GM18909 (cell line): ENCODE data around the gene AQP12B.
"Not testable (repeated sequence)": the region's sequence is repeated elsewhere in the genome, so short reads cannot be mapped to it uniquely, and the experiment has no call there.

Experiments
- ATAC-seq: cut with Tn5 transposase; IDR thresholded peaks from one replicate; pipeline ENCODE4 v1.9.1; 2021; ENCODE audit warnings: mild to moderate bottlenecking; ENCODE audit not compliant: unreplicated experiment, poor library complexity

AQP12B gene

GRCh38 chr2:240702640-240703011 lies 19.9 kb upstream of the AQP12B start:
- ATAC-seq = no peak

GRCh38 chr2:240701736-240702639 lies 19.3 kb upstream of the AQP12B start:
- ATAC-seq = no peak

GRCh38 chr2:240701091-240701735 lies 18.5 kb upstream of the AQP12B start:
- ATAC-seq = no peak

GRCh38 chr2:240700616-240701015 lies 17.9 kb upstream of the AQP12B start:
- not testable (repeated sequence) for ATAC-seq

- ATAC-seq = not testable (repeated sequence)
Measured at GRCh38 chr2:240699835-240700234, 17.1 kb upstream of the AQP12B start.

GRCh38 chr2:240698852-240699561 lies 16.3 kb upstream of the AQP12B start:
- ATAC-seq = not testable (repeated sequence)

- ATAC-seq = not testable (repeated sequence)
Measured at GRCh38 chr2:240696469-240696868, 13.8 kb upstream of the AQP12B start.

- ATAC-seq = not testable (repeated sequence)
Measured at GRCh38 chr2:240695593-240695992, 12.9 kb upstream of the AQP12B start.

- ATAC-seq = not testable (repeated sequence)
Measured at GRCh38 chr2:240694304-240694703, 11.6 kb upstream of the AQP12B start.

GRCh38 chr2:240692583-240693561 lies 10.2 kb upstream of the AQP12B start:
- not testable (repeated sequence) for ATAC-seq

GRCh38 chr2:240691631-240692420 lies 9.1 kb upstream of the AQP12B start, which contains the start of gene AQP12A:
Gene AQP12A, plus strand, starts transcription at chr2:240691866. Its CDS starts 48 bp downstream, at chr2:240691914.
- ATAC-seq = not testable (repeated sequence)

GRCh38 chr2:240691075-240691427 lies 8.4 kb upstream of the AQP12B start:
- ATAC-seq = not testable (repeated sequence)

GRCh38 chr2:240690421-240691074 lies 7.9 kb upstream of the AQP12B start:
- not testable (repeated sequence) for ATAC-seq

GRCh38 chr2:240689975-240690374 lies 7.3 kb upstream of the AQP12B start:
- ATAC-seq = no peak

GRCh38 chr2:240688553-240688919 lies 5.9 kb upstream of the AQP12B start:
- no peak for ATAC-seq

GRCh38 chr2:240687741-240688552 lies 5.3 kb upstream of the AQP12B start:
- no peak for ATAC-seq

- no peak for ATAC-seq
Measured at GRCh38 chr2:240687045-240687740, 4.5 kb upstream of the AQP12B start.
